WTC11 (cell line): ENCODE data around the gene AR. TPM values are rescaled to one million over a fixed set of nuclear protein-coding genes. Genes with fewer than 3 reads are reported as not detected.

Source experiments
- ATAC-seq: fragments of 200-7000 bp; cut with Tn5 transposase; 2 replicates; pipeline ENCODE4 v1.10.0; 2021; ENCODE audit warnings: mild to moderate bottlenecking, moderate library complexity
- CTCF ChIA-PET: fragments of 300-600 bp; sonication (Branson Sonifier 250); formaldehyde crosslinking; loops from one replicate; lab custom pipeline; 2021; ENCODE audit warnings: antibody characterized with exemption; lab: Charles Lee
- POLR2A ChIA-PET: fragments of 350-600 bp; sonication (Branson Sonifier 250); formaldehyde crosslinking; loops from one replicate; lab custom pipeline; 2021; ENCODE audit warnings: antibody characterized with exemption; lab: Charles Lee
- DNase-seq: peaks from one replicate; pipeline ENCODE4 v3.0.0; 2021; ENCODE audit warnings: low spot score
- H3K27ac Mint-ChIP-seq: 2 replicates; pipeline ENCODE4 v1.8.0; 2021; ENCODE audit warnings: mixed read lengths
- H3K27me3 Mint-ChIP-seq: 2 replicates; pipeline ENCODE4 v1.8.0; 2021; ENCODE audit warnings: low read depth, mild to moderate bottlenecking, moderate library complexity, mixed read lengths
- H3K36me3 Mint-ChIP-seq: 2 replicates; pipeline ENCODE4 v1.8.0; 2021; ENCODE audit warnings: mixed read lengths
- H3K4me1 Mint-ChIP-seq: 2 replicates; pipeline ENCODE4 v1.8.0; 2022; ENCODE audit warnings: mixed read lengths
- H3K4me3 Mint-ChIP-seq: 2 replicates; pipeline ENCODE4 v1.8.0; 2021; ENCODE audit warnings: mild to moderate bottlenecking, moderate library complexity, mixed read lengths
- H3K9me3 Mint-ChIP-seq: 2 replicates; pipeline ENCODE4 v1.8.0; 2021; ENCODE audit warnings: mixed read lengths
- CBFB ChIP-seq: sonication (generic); formaldehyde crosslinking; IDR thresholded peaks from 2 replicates; pipeline ENCODE4 v1.8.1; 2022; ENCODE audit warnings: mild to moderate bottlenecking, low read depth, missing genetic modification reagents
- CREB1 ChIP-seq: sonication (generic); formaldehyde crosslinking; IDR thresholded peaks from 2 replicates; pipeline ENCODE4 v1.8.0; 2023; ENCODE audit warnings: mild to moderate bottlenecking, missing genetic modification reagents
- CREM ChIP-seq: sonication (generic); formaldehyde crosslinking; IDR thresholded peaks from 2 replicates; pipeline ENCODE4 v1.8.1; 2022; ENCODE audit warnings: mild to moderate bottlenecking, missing genetic modification reagents, moderate library complexity
- E2F5 ChIP-seq: sonication (generic); formaldehyde crosslinking; IDR thresholded peaks from 2 replicates; pipeline ENCODE4 v1.8.1; 2022; ENCODE audit warnings: mild to moderate bottlenecking, moderate library complexity, missing genetic modification reagents
- ELF4 ChIP-seq: sonication (generic); formaldehyde crosslinking; IDR thresholded peaks from 2 replicates; pipeline ENCODE4 v1.8.1; 2022; ENCODE audit warnings: low read depth, mild to moderate bottlenecking, moderate library complexity, missing genetic modification reagents
- ERG ChIP-seq: fragments of 250-450 bp; sonication (Bioruptor Pico); IDR thresholded peaks from 2 replicates; pipeline ENCODE4 v1.8.0; 2021; ENCODE audit warnings: mild to moderate bottlenecking
- ESRRA ChIP-seq: sonication (generic); formaldehyde crosslinking; IDR thresholded peaks from 2 replicates; pipeline ENCODE4 v1.8.1; 2022; ENCODE audit warnings: mild to moderate bottlenecking, missing genetic modification reagents, borderline replicate concordance
- ETV6 ChIP-seq: sonication (generic); formaldehyde crosslinking; IDR thresholded peaks from 2 replicates; pipeline ENCODE4 v1.8.1; 2022; ENCODE audit warnings: mild to moderate bottlenecking, missing genetic modification reagents
- FOXJ3 ChIP-seq: sonication (generic); formaldehyde crosslinking; IDR thresholded peaks from 2 replicates; pipeline ENCODE4 v1.9.0; 2021; ENCODE audit warnings: missing genetic modification reagents, mild to moderate bottlenecking, borderline replicate concordance
- GABPB1 ChIP-seq: sonication (generic); formaldehyde crosslinking; IDR thresholded peaks from 2 replicates; pipeline ENCODE4 v1.8.1; 2023; ENCODE audit warnings: mild to moderate bottlenecking, missing genetic modification reagents
- GRHL2 ChIP-seq: fragments of 250-450 bp; sonication (Bioruptor Pico); IDR thresholded peaks from 2 replicates; pipeline ENCODE4 v1.8.0; 2022; ENCODE audit warnings: mild to moderate bottlenecking, moderate library complexity; ENCODE audit not compliant: insufficient replicate concordance, severe bottlenecking
- IRF2 ChIP-seq: sonication (generic); formaldehyde crosslinking; IDR thresholded peaks from 2 replicates; pipeline ENCODE4 v1.8.0; 2022; ENCODE audit warnings: low read depth, missing genetic modification reagents, borderline replicate concordance
- MAX ChIP-seq: sonication (generic); formaldehyde crosslinking; IDR thresholded peaks from 2 replicates; pipeline ENCODE4 v1.8.0; 2022; ENCODE audit warnings: mild to moderate bottlenecking, missing genetic modification reagents
- MLX ChIP-seq: sonication (generic); formaldehyde crosslinking; IDR thresholded peaks from 2 replicates; pipeline ENCODE4 v1.8.1; 2023; ENCODE audit warnings: mild to moderate bottlenecking, missing genetic modification reagents, moderate library complexity
- NR3C1 ChIP-seq: sonication (generic); formaldehyde crosslinking; conservative IDR thresholded peaks from 2 replicates; pipeline ENCODE4 v1.8.1; 2023; ENCODE audit warnings: low read depth, mild to moderate bottlenecking, missing genetic modification reagents
- PREB ChIP-seq: sonication (generic); formaldehyde crosslinking; IDR thresholded peaks from 2 replicates; pipeline ENCODE4 v1.8.1; 2022; ENCODE audit warnings: mild to moderate bottlenecking, missing genetic modification reagents, moderate library complexity, borderline replicate concordance
- RELA ChIP-seq: sonication (generic); formaldehyde crosslinking; IDR thresholded peaks from 2 replicates; pipeline ENCODE4 v1.8.1; 2022; ENCODE audit warnings: missing genetic modification reagents, mild to moderate bottlenecking, borderline replicate concordance
- SMAD4 ChIP-seq: sonication (generic); formaldehyde crosslinking; IDR thresholded peaks from 2 replicates; pipeline ENCODE4 v1.8.0; 2022; ENCODE audit warnings: mild to moderate bottlenecking, missing genetic modification reagents
- TEAD1 ChIP-seq: sonication (generic); formaldehyde crosslinking; IDR thresholded peaks from 2 replicates; pipeline ENCODE4 v1.8.0; 2022; ENCODE audit warnings: mild to moderate bottlenecking, missing genetic modification reagents
- TP53 ChIP-seq: sonication (generic); formaldehyde crosslinking; IDR thresholded peaks from 2 replicates; pipeline ENCODE4 v1.8.1; 2023; ENCODE audit warnings: mild to moderate bottlenecking, missing genetic modification reagents
- USF1 ChIP-seq: sonication (generic); formaldehyde crosslinking; IDR thresholded peaks from 2 replicates; pipeline ENCODE4 v1.8.0; 2022; ENCODE audit warnings: mild to moderate bottlenecking, missing genetic modification reagents
- ZBTB21 ChIP-seq: sonication (generic); formaldehyde crosslinking; IDR thresholded peaks from 2 replicates; pipeline ENCODE4 v1.8.1; 2023; ENCODE audit warnings: mild to moderate bottlenecking, missing genetic modification reagents, borderline replicate concordance
- ZNF317 ChIP-seq: sonication (generic); formaldehyde crosslinking; IDR thresholded peaks from 2 replicates; pipeline ENCODE4 v1.8.1; 2023; ENCODE audit warnings: low read depth, mild to moderate bottlenecking, moderate library complexity, missing genetic modification reagents, borderline replicate concordance
- ZNF512 ChIP-seq: sonication (generic); formaldehyde crosslinking; IDR thresholded peaks from 2 replicates; pipeline ENCODE4 v1.8.1; 2022; ENCODE audit warnings: missing genetic modification reagents, borderline replicate concordance
- total RNA-seq: library from RNA; stranded (reverse); gene quantifications from 3 replicates; pipeline ENCODE4 v1.2.3, GENCODE V29; 2021

AR gene
- total RNA-seq, 1 experiment from 2014 or later = 10.3 TPM

- ChIA-PET POLR2A (no interaction called here), CTCF (no interaction called here)
- no peaks in the 10 kb centered on the region for H3K27me3 Mint-ChIP-seq
- H3K36me3 Mint-ChIP-seq = peaks cover 9% of the 10 kb centered on the region
- ATAC-seq (no peak), DNase-seq (no peak)
- TF ChIP-seq ESRRA (CRISPR knock-in tag) (no peak), ELF4 (no peak)
- H3K27ac Mint-ChIP-seq = no peak overlapping the region
- H3K4me1 Mint-ChIP-seq = peaks cover 19% of the 10 kb centered on the region
- H3K9me3 Mint-ChIP-seq = peaks cover 8% of the 10 kb centered on the region; the same call in 1 of the 2 replicates
- H3K4me3 Mint-ChIP-seq = no peak overlapping the region
These were observed 20.7 kb upstream of the AR start for GRCh38 chrX:67523002-67523681.

- ChIA-PET POLR2A (no interaction called here), CTCF (interaction anchor here (0.6 kb wide), 1 partner anchor 27 kb away, joined by 3 read pairs; no protein-coding TSS in a partner anchor)
- TF ChIP-seq ETV6 (CRISPR knock-in tag) (no peak), E2F5 (CRISPR knock-in tag) (no peak), PREB (CRISPR knock-in tag) (no peak), ZNF512 (no peak), GABPB1 (no peak), ERG (CRISPR knock-in tag) (no peak), CREB1 (no peak), MLX (CRISPR knock-in tag) (no peak), SMAD4 (CRISPR knock-in tag) (no peak), GRHL2 (CRISPR knock-in tag) (no peak), NR3C1 (CRISPR knock-in tag) (no peak), IRF2 (CRISPR knock-in tag) (no peak)
- DNase-seq (no peak), ATAC-seq (no peak)
- Mint-ChIP-seq H3K27ac (no peak overlapping the region), H3K4me3 (no peak overlapping the region), H3K27me3 (no peaks in the 10 kb centered on the region), H3K4me1 (peaks cover 19% of the 10 kb centered on the region), H3K36me3 (peaks cover 5% of the 10 kb centered on the region), H3K9me3 (peaks cover 4% of the 10 kb centered on the region; the same call in 1 of the 2 replicates)
These were observed 19.9 kb upstream of the AR start for GRCh38 chrX:67523932-67524331.

GRCh38 chrX:67524428-67524827 lies 19.4 kb upstream of the AR start:
- H3K27me3 Mint-ChIP-seq = no peaks in the 10 kb centered on the region
- peaks cover 19% of the 10 kb centered on the region for H3K4me1 Mint-ChIP-seq
- CTCF ChIA-PET = interaction anchor here (0.6 kb wide), 1 partner anchor 26 kb away, joined by 3 read pairs; no protein-coding TSS in a partner anchor
- H3K4me3 Mint-ChIP-seq = no peak overlapping the region
- DNase-seq (no peak), ATAC-seq (no peak)
- TF ChIP-seq CREM (no peak), TP53 (CRISPR knock-in tag) (no peak), FOXJ3 (no peak), MAX (CRISPR knock-in tag) (no peak), ZNF317 (CRISPR knock-in tag) (no peak), ERG (CRISPR knock-in tag) (no peak), ZBTB21 (CRISPR knock-in tag) (no peak), USF1 (CRISPR knock-in tag) (no peak), CBFB (CRISPR knock-in tag) (no peak), NR3C1 (CRISPR knock-in tag) (no peak), TEAD1 (CRISPR knock-in tag) (no peak), RELA (CRISPR knock-in tag) (no peak)
- H3K9me3 Mint-ChIP-seq = no peaks in the 10 kb centered on the region
- no peak overlapping the region for H3K27ac Mint-ChIP-seq
- POLR2A ChIA-PET = no interaction called here
- H3K36me3 Mint-ChIP-seq = no peaks in the 10 kb centered on the region
